K562 (cell line): ENCODE data around the gene LRMDA. TPM values are rescaled to one million over a fixed set of nuclear protein-coding genes. Genes with fewer than 3 reads are reported as not detected.

Experiments
- ATAC-seq: fragments of 200-7000 bp; cut with Tn5 transposase; 3 replicates; pipeline ENCODE4 v1.9.1; 2020; ENCODE audit warnings: moderate library complexity
- BruUV-seq: library from RNA; stranded (reverse); fragments of 400-500 nt; replicated peaks from 2 replicates; lab custom pipeline; 2021; lab: Mats Ljungman, UMichigan
- CTCF ChIA-PET: fragments of 300-600 bp; formaldehyde crosslinking; extraction: SDS; loops from one replicate; lab custom pipeline; 2021; ENCODE audit warnings: low intra/inter-chr PET ratio; lab: Yijun Ruan, JAX
- POLR2A ChIA-PET: fragments of 300-600, 350-650 bp; sonication (Branson Sonifier 250); formaldehyde crosslinking; extraction: SDS; loops from one replicate; lab custom pipeline; 2021; ENCODE audit warnings: antibody characterized with exemption, inconsistent platforms; lab: Yijun Ruan, JAX
- DNase-seq, 4 experiments: peaks; one replicate each; pipeline versions ENCODE4 v3.0.0 to v3.0.0-alpha.2; 2011 to 2018; ENCODE audit warnings: low spot score in 3 of 4, mixed read lengths in 3 of 4; ENCODE audit errors: extremely low read depth in 1 of 4
- FAIRE-seq: peaks from 2 replicates; lab custom pipeline; 2011; peaks lifted over from hg19 to GRCh38; lab: Jason Lieb, UNC
- H2AFZ ChIP-seq: 2 replicates; pipeline ENCODE4 v1.6.0; 2011; ENCODE audit warnings: low read depth, low read length, control low read depth, inconsistent platforms
- H3K27ac ChIP-seq: fragments of 200-600 bp; 3 replicates; pipeline ENCODE4 v1.8.0; 2011; ENCODE audit warnings: low read depth, mild to moderate bottlenecking, control low read depth, inconsistent platforms, low read length, moderate library complexity, mixed read lengths; ENCODE audit errors: extremely low read depth
- H3K27me3 ChIP-seq, 2 experiments: fragments of 300-600 bp in 1 of 2; 2 replicates in 1 of 2; 3 replicates in 1 of 2; pipeline versions ENCODE4 v1.6.0 to v1.8.0; 2011; ENCODE audit warnings: inconsistent platforms in 2 of 2, low read length in 2 of 2, mild to moderate bottlenecking in 1 of 2, mixed read lengths in 1 of 2, moderate library complexity in 1 of 2; ENCODE audit not compliant: control insufficient read depth in 2 of 2, insufficient read depth in 2 of 2
- H3K36me3 ChIP-seq: fragments of 300-600 bp; 3 replicates; pipeline ENCODE4 v1.8.0; 2011; ENCODE audit warnings: mild to moderate bottlenecking, low read length, inconsistent platforms; ENCODE audit not compliant: control insufficient read depth, insufficient read depth
- H3K4me1 ChIP-seq, 2 experiments: fragments of 200-600 bp in 1 of 2; replicated peaks in 1 of 2; 2 replicates in 1 of 2; 3 replicates in 1 of 2; pipeline versions ENCODE4 v1.5.1 to v1.8.0; 2011; ENCODE audit warnings: inconsistent platforms in 2 of 2, low read length in 2 of 2, mild to moderate bottlenecking in 1 of 2, mixed read lengths in 1 of 2, moderate library complexity in 1 of 2; ENCODE audit not compliant: control insufficient read depth in 2 of 2, insufficient read depth in 2 of 2
- H3K4me2 ChIP-seq: 2 replicates; pipeline ENCODE4 v1.6.1; 2011; ENCODE audit warnings: low read length, control low read depth, inconsistent platforms, mixed read lengths; ENCODE audit not compliant: insufficient read depth
- H3K4me3 ChIP-seq: fragments of 200-600 bp; sonication (generic), shearing (Covaris generic); 2 replicates; pipeline ENCODE4 v1.5.1; 2016; ENCODE audit warnings: control low read depth, inconsistent platforms
- H3K79me2 ChIP-seq: fragments of 200-600 bp; 3 replicates; pipeline ENCODE4 v1.8.0; 2011; ENCODE audit warnings: low read length, inconsistent platforms; ENCODE audit not compliant: control insufficient read depth, insufficient read depth
- H3K9ac ChIP-seq, 2 experiments: 2 replicates each; pipeline versions ENCODE4 v1.6.0 to v1.6.1; 2011; ENCODE audit warnings: low read depth in 2 of 2, low read length in 2 of 2, control low read depth in 1 of 2, inconsistent platforms in 1 of 2, mild to moderate bottlenecking in 1 of 2, mixed read lengths in 1 of 2; ENCODE audit not compliant: insufficient read depth in 1 of 2
- H3K9me1 ChIP-seq: one replicate; pipeline ENCODE4 v1.6.0; 2011; ENCODE audit warnings: inconsistent platforms, mild to moderate bottlenecking, low read length, moderate library complexity; ENCODE audit not compliant: control insufficient read depth, insufficient read depth
- H3K9me3 ChIP-seq: replicated peaks from 2 replicates; pipeline ENCODE4 v1.5.1; 2011; ENCODE audit warnings: low read depth, low read length, inconsistent platforms; ENCODE audit not compliant: control insufficient read depth, insufficient read depth
- H4K20me1 ChIP-seq: replicated peaks from 2 replicates; pipeline ENCODE4 v1.6.1; 2011; ENCODE audit warnings: low read length, inconsistent platforms, mixed read lengths; ENCODE audit not compliant: control insufficient read depth, insufficient read depth
- CBX1 ChIP-seq: sonication (generic); IDR thresholded peaks from 2 replicates; pipeline ENCODE4 v1.6.1; 2016; ENCODE audit warnings: antibody characterized with exemption, low read depth, mild to moderate bottlenecking
- CBX5 ChIP-seq: IDR thresholded peaks from 2 replicates; pipeline ENCODE4 v1.6.1; 2014; ENCODE audit warnings: low read depth, borderline replicate concordance
- CHAMP1 ChIP-seq: fragments of 450-650 bp; IDR thresholded peaks from 2 replicates; pipeline ENCODE4 v1.6.1; 2016; ENCODE audit warnings: mild to moderate bottlenecking
- CHD4 ChIP-seq: fragments of 200-600 bp; sonication (generic); IDR thresholded peaks from 3 replicates; pipeline ENCODE4 v1.6.1; 2012; ENCODE audit warnings: low read depth, mild to moderate bottlenecking, mixed read lengths, low read length, inconsistent platforms; ENCODE audit not compliant: insufficient read depth, insufficient replicate concordance, poor library complexity, severe bottlenecking
- GABPB1 ChIP-seq: sonication (generic); formaldehyde crosslinking; IDR thresholded peaks from 2 replicates; pipeline ENCODE4 v1.8.0; 2022; ENCODE audit warnings: mild to moderate bottlenecking, missing genetic modification reagents
- HEY1 ChIP-seq: fragments of 250-450 bp; sonication (Bioruptor Pico); IDR thresholded peaks from 2 replicates; pipeline ENCODE4 v1.5.0; 2020; ENCODE audit warnings: mild to moderate bottlenecking, moderate library complexity, borderline replicate concordance
- HOMEZ ChIP-seq: fragments of 250-450 bp; sonication (Bioruptor Pico); IDR thresholded peaks from 2 replicates; pipeline ENCODE4 v1.4.0; 2020; ENCODE audit warnings: mild to moderate bottlenecking, moderate library complexity
- NRF1 ChIP-seq, 2 experiments: fragments of 450-650 bp; IDR thresholded peaks in 1 of 2; conservative IDR thresholded peaks in 1 of 2; 2 replicates each; pipeline ENCODE4 v1.6.1; 2014; ENCODE audit warnings: mild to moderate bottlenecking in 2 of 2
- STAT5B ChIP-seq: fragments of 250-450 bp; sonication (Bioruptor Pico); IDR thresholded peaks from 2 replicates; pipeline ENCODE4 v1.8.0; 2021; ENCODE audit warnings: mild to moderate bottlenecking, inconsistent platforms
- ZNF436 ChIP-seq: fragments of 250-450, 450-650 bp; sonication (Bioruptor Pico); formaldehyde crosslinking; IDR thresholded peaks from 2 replicates; pipeline ENCODE4 v1.7.0; 2020; ENCODE audit warnings: mild to moderate bottlenecking
- ZNF518B ChIP-seq: fragments of 250-450 bp; sonication (Bioruptor Pico); IDR thresholded peaks from 2 replicates; pipeline ENCODE4 v1.5.0; 2021; ENCODE audit warnings: mild to moderate bottlenecking, moderate library complexity
- WGBS: fragments of 100-300 bp; shearing (Covaris generic); methylation state at CpG from one replicate; pipeline ENCODE4 v1.1.6; 2016; ENCODE audit warnings: low coverage, mixed read lengths; ENCODE audit not compliant: insufficient coverage; ENCODE audit errors: missing lambda C conversion rate; 5-methylcytosine and 5-hydroxymethylcytosine counted together
- in situ Hi-C: fragments of 300-500 bp; cut with MboI; formaldehyde crosslinking; loops from 4 replicates; pipeline ENCODE4 v1.15.0; 2018; ENCODE audit warnings: inconsistent platforms, mixed read lengths
- intact Hi-C: fragments of 100-400 bp; cut with micrococcal nuclease; formaldehyde crosslinking; loops from 2 replicates; pipeline ENCODE4 v1.14.2; 2022
- polyA plus RNA-seq, 8 experiments: library from polyadenylated mRNA; depleted of rRNA in 4 of 8; stranded (reverse) in 5 of 8; unstranded in 3 of 8; fragments of >200 nt; fragmentation: Nextera tagmentation in 2 of 8; fragmentation: Illumina TruSeq in 1 of 8; extraction: Ambion mirVana in 2 of 8; extraction: Trizol in 1 of 8; gene quantifications; 2 replicates each; pipeline versions ENCODE4 v1.2.1 to v1.2.3, GENCODE V29; 2011 to 2014; ENCODE audit warnings: inconsistent platforms in 1 of 8, missing spikeins in 1 of 8
- total RNA-seq, 7 experiments: library from RNA; depleted of rRNA in 6 of 7; stranded (reverse); fragments of >200 nt in 6 of 7; fragmentation: Illumina TruSeq in 2 of 7; extraction: Trizol in 2 of 7; gene quantifications; 2 replicates each; pipeline versions ENCODE4 v1.2.1 to v1.2.3, GENCODE V29; 2011 to 2021; ENCODE audit warnings: low replicate concordance in 1 of 7

LRMDA gene
- total and polyA plus RNA-seq, 9 of the 15 experiments (the other 6 are each of a cell fraction or from before 2014, with no cell fraction given): 0.25 TPM; not detected in 8

GRCh38 chr10:75693489-75693888 is 262.1 kb downstream of the LRMDA start:
- no TSS peak for BruUV-seq
- Histone ChIP-seq H3K79me2 (no peaks in the 10 kb centered on the region), H3K9ac (no peak overlapping the region), H3K9me3 (no peaks in the 10 kb centered on the region), H3K9me1 (no peaks in the 10 kb centered on the region), H2AFZ (no peak overlapping the region), H3K27ac (no peak overlapping the region), H3K4me3 (no peak overlapping the region), H3K4me1 (no peaks in the 10 kb centered on the region), H3K36me3 (no peaks in the 10 kb centered on the region), H3K4me2 (no peak overlapping the region), H3K27me3 (no peaks in the 10 kb centered on the region), H4K20me1 (no peaks in the 10 kb centered on the region)
- intact Hi-C loops: no loop called here
- ChIA-PET POLR2A (no interaction called here), CTCF (no interaction called here)
- in situ Hi-C loops: no loop called here
- ATAC-seq (no peak), FAIRE-seq (no peak), DNase-seq (no peak)
- 0% methylated on average over 6 of the region's 6 CpGs for WGBS
- TF ChIP-seq CHD4 (no peak), ZNF436 (CRISPR knock-in tag) (no peak), HOMEZ (CRISPR knock-in tag) (no peak), STAT5B (CRISPR knock-in tag) (no peak), CHAMP1 (no peak), ZNF518B (CRISPR knock-in tag) (no peak), HEY1 (no peak), NRF1 (conservative IDR thresholded peaks at IDR 0.05 in 1 of 2, IDR thresholded peaks at IDR 0.05 in 1 of 2) (no peak), CBX1 (no peak), GABPB1 (CRISPR knock-in tag) (no peak), CBX5 (no peak)
